Ovary (tissue), 3 donors: ENCODE results near the gene NDUFA11.

Experiments used
- POLR2A ChIP-seq: fragments of 450-650 bp; IDR thresholded peaks from one replicate; pipeline ENCODE4 v1.6.1; 2017; ENCODE audit warnings: antibody characterized with exemption, mild to moderate bottlenecking, moderate library complexity
- TF ChIP-seq, protein P1 (sequence below), 3 donors: fragments of 450-650 bp in 2 of 3; fragments of 200-600 bp in 1 of 3; IDR thresholded peaks; one replicate each; pipeline versions ENCODE4 v1.5.1 to v1.8.0; 2016 to 2022; ENCODE audit warnings: antibody characterized with exemption in 3 of 3, mild to moderate bottlenecking in 1 of 3
- donor health status: DM: no; HTN: no; CAD: no.

DNA sequence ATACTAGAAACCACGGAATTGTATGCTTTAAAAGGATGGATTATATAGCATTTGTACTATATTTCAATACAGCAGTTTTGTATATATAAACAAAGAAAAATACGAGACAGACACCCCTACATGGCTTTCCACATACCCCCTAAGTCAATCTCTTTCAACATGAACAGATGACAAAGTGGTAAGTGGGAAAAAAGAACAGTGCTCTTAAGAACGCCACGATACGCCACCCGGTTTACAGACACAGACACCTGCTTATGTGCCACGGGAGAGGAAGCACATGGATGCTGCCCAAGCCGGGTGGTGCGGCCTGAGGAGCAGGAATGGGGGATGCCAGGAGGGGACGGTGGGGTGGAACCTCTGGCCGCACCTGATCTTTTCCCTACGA, 18.6 kb upstream of the NDUFA11 start:
- TF ChIP-seq, protein P1, sequence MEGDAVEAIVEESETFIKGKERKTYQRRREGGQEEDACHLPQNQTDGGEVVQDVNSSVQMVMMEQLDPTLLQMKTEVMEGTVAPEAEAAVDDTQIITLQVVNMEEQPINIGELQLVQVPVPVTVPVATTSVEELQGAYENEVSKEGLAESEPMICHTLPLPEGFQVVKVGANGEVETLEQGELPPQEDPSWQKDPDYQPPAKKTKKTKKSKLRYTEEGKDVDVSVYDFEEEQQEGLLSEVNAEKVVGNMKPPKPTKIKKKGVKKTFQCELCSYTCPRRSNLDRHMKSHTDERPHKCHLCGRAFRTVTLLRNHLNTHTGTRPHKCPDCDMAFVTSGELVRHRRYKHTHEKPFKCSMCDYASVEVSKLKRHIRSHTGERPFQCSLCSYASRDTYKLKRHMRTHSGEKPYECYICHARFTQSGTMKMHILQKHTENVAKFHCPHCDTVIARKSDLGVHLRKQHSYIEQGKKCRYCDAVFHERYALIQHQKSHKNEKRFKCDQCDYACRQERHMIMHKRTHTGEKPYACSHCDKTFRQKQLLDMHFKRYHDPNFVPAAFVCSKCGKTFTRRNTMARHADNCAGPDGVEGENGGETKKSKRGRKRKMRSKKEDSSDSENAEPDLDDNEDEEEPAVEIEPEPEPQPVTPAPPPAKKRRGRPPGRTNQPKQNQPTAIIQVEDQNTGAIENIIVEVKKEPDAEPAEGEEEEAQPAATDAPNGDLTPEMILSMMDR (IDR thresholded peaks at IDR 0.05) = no peak
- TF ChIP-seq POLR2A = no peak
